SH-SY5Y (cell line): ENCODE measurements around the gene SPATA1.

Experiments used
- GATA2 ChIP-seq: IDR thresholded peaks from 2 replicates; pipeline ENCODE4 v1.6.1; 2011; ENCODE audit warnings: mild to moderate bottlenecking, low read depth, low read length
- GATA3 ChIP-seq: IDR thresholded peaks from 2 replicates; pipeline ENCODE4 v1.6.1; 2011; ENCODE audit warnings: low read depth, mild to moderate bottlenecking, low read length, moderate library complexity

GRCh38 chr1:84605157-84605556 is 99.0 kb downstream of the SPATA1 start:
- TF ChIP-seq GATA2: no peak
- no peak for TF ChIP-seq GATA3
